GM12878 (cell line): Measurements from ENCODE around the gene PPP2R2D. TPM values are rescaled to one million over a fixed set of nuclear protein-coding genes. Genes with fewer than 3 reads are reported as not detected.

Experiments used
- ATAC-seq: fragments of 200-7000 bp; cut with Tn5 transposase; 3 replicates; pipeline ENCODE4 v1.9.1; 2020; ENCODE audit warnings: mild to moderate bottlenecking, moderate library complexity
- BruUV-seq: library from RNA; stranded (reverse); fragments of 400-500 nt; replicated peaks from 2 replicates; lab custom pipeline; 2021; lab: Mats Ljungman, UMichigan
- CTCF ChIA-PET: fragments of 300-600 bp; sonication (Branson Sonifier 250); formaldehyde crosslinking; extraction: SDS; loops from one replicate; lab custom pipeline; 2021; ENCODE audit warnings: inconsistent platforms; lab: Yijun Ruan, JAX
- POLR2A ChIA-PET: fragments of 350-600 bp; formaldehyde crosslinking; extraction: SDS; loops from one replicate; lab custom pipeline; 2021; ENCODE audit warnings: inconsistent platforms; lab: Charles Lee
- RAD21 ChIA-PET: fragments of 300-600 bp; sonication (Branson Sonifier 250); formaldehyde crosslinking; loops from one replicate; lab custom pipeline; 2023; ENCODE audit warnings: antibody characterized with exemption; ENCODE audit not compliant: unreplicated experiment; lab: Charles Lee
- SMC1A ChIA-PET: fragments of 300-600 bp; sonication (Branson Sonifier 250); formaldehyde crosslinking; loops from one replicate; lab custom pipeline; 2023; ENCODE audit not compliant: unreplicated experiment, uncharacterized antibody; lab: Charles Lee
- DNase-seq: peaks from one replicate; pipeline ENCODE4 v3.0.0-alpha.2; 2011; ENCODE audit warnings: low read depth, low spot score
- FAIRE-seq: peaks from 3 replicates; lab custom pipeline; 2011; peaks lifted over from hg19 to GRCh38; lab: Jason Lieb, UNC
- H2AFZ ChIP-seq: 2 replicates; pipeline ENCODE4 v1.6.0; 2011; ENCODE audit warnings: low read depth, low read length, control low read depth; ENCODE audit not compliant: control insufficient read depth
- H3K27ac ChIP-seq: 2 replicates; pipeline ENCODE4 v1.5.1; 2011; ENCODE audit warnings: control low read depth; ENCODE audit not compliant: control insufficient read depth, insufficient read depth
- H3K27me3 ChIP-seq, 2 experiments: replicated peaks in 1 of 2; 2 replicates each; pipeline versions ENCODE4 v1.6.0 to v1.6.1; 2011; ENCODE audit warnings: low read length in 1 of 2; ENCODE audit not compliant: control insufficient read depth in 2 of 2, insufficient read depth in 2 of 2
- H3K36me3 ChIP-seq, 2 experiments: 2 replicates each; pipeline ENCODE4 v1.5.1; 2011; ENCODE audit warnings: low read length in 1 of 2; ENCODE audit not compliant: control insufficient read depth in 2 of 2, insufficient read depth in 2 of 2
- H3K4me1 ChIP-seq: 2 replicates; pipeline ENCODE4 v1.6.1; 2011; ENCODE audit warnings: mild to moderate bottlenecking, low read length, moderate library complexity, mixed read lengths; ENCODE audit not compliant: control insufficient read depth, insufficient read depth
- H3K4me2 ChIP-seq: 2 replicates; pipeline ENCODE4 v1.6.0; 2011; ENCODE audit warnings: control low read depth; ENCODE audit not compliant: control insufficient read depth, insufficient read depth
- H3K4me3 ChIP-seq: fragments of 200-600 bp; sonication (generic); 2 replicates; pipeline ENCODE4 v1.5.1; 2016
- H3K79me2 ChIP-seq: 2 replicates; pipeline ENCODE4 v1.6.0; 2011; ENCODE audit warnings: low read length; ENCODE audit not compliant: control insufficient read depth, insufficient read depth
- H3K9ac ChIP-seq: 2 replicates; pipeline ENCODE4 v1.8.0; 2011; ENCODE audit warnings: low read length, control low read depth, mixed read lengths; ENCODE audit not compliant: control insufficient read depth, insufficient read depth
- H3K9me3 ChIP-seq: replicated peaks from 3 replicates; pipeline ENCODE4 v1.5.1; 2011; ENCODE audit warnings: mild to moderate bottlenecking, low read length; ENCODE audit not compliant: control insufficient read depth, insufficient read depth
- H4K20me1 ChIP-seq: 2 replicates; pipeline ENCODE4 v1.6.0; 2011; ENCODE audit not compliant: control insufficient read depth, insufficient read depth
- CBX3 ChIP-seq: fragments of 200-600 bp; sonication (generic); IDR thresholded peaks from 2 replicates; pipeline ENCODE4 v1.6.1; 2016; ENCODE audit warnings: low read depth, borderline replicate concordance
- CBX5 ChIP-seq: sonication (generic); IDR thresholded peaks from 2 replicates; pipeline ENCODE4 v1.6.1; 2016; ENCODE audit warnings: low read depth, moderate library complexity, mild to moderate bottlenecking, inconsistent platforms
- CHD4 ChIP-seq: fragments of 200-600 bp; sonication (generic); IDR thresholded peaks from 2 replicates; pipeline ENCODE4 v1.6.1; 2016; ENCODE audit warnings: mild to moderate bottlenecking
- E2F4 ChIP-seq: IDR thresholded peaks from 2 replicates; pipeline ENCODE4 v1.6.1; 2012; ENCODE audit warnings: low read depth, low read length, improper control_type of control experiment
- HDAC2 ChIP-seq: fragments of 200-600 bp; sonication (generic); IDR thresholded peaks from 2 replicates; pipeline ENCODE4 v1.6.1; 2017
- IRF3 ChIP-seq: fragments of 450-650 bp; IDR thresholded peaks from 2 replicates; pipeline ENCODE4 v1.6.1; 2014; ENCODE audit warnings: mild to moderate bottlenecking
- JUNB ChIP-seq: IDR thresholded peaks from 2 replicates; pipeline ENCODE4 v1.6.1; 2016; ENCODE audit warnings: antibody characterized with exemption, mild to moderate bottlenecking
- MAX ChIP-seq: IDR thresholded peaks from 2 replicates; pipeline ENCODE4 v1.6.1; 2012; ENCODE audit warnings: low read depth, low read length, improper control_type of control experiment
- MTA3 ChIP-seq: IDR thresholded peaks from 2 replicates; pipeline ENCODE4 v1.6.1; 2012; ENCODE audit warnings: low read length, inconsistent platforms, borderline replicate concordance
- NBN ChIP-seq: fragments of 450-650 bp; IDR thresholded peaks from 2 replicates; pipeline ENCODE4 v1.6.1; 2016
- SMAD5 ChIP-seq: IDR thresholded peaks from 2 replicates; pipeline ENCODE4 v1.6.1; 2016; ENCODE audit warnings: antibody characterized with exemption, low read depth
- SREBF2 ChIP-seq: IDR thresholded peaks from 2 replicates; pipeline ENCODE4 v1.6.1; 2012; ENCODE audit warnings: mild to moderate bottlenecking, low read length
- SRF ChIP-seq, 2 experiments: IDR thresholded peaks; 2 replicates each; pipeline ENCODE4 v1.6.1; 2011; ENCODE audit warnings: low read depth in 2 of 2, low read length in 2 of 2, mild to moderate bottlenecking in 1 of 2, moderate library complexity in 1 of 2
- SUZ12 ChIP-seq: fragments of 200-600 bp; sonication (generic); IDR thresholded peaks from one replicate; pipeline ENCODE4 v1.6.1; 2018; ENCODE audit warnings: antibody characterized with exemption, mild to moderate bottlenecking; ENCODE audit not compliant: unreplicated experiment
- ZNF384 ChIP-seq: IDR thresholded peaks from 2 replicates; pipeline ENCODE4 v1.6.1; 2012; ENCODE audit warnings: low read depth, mild to moderate bottlenecking, low read length, improper control_type of control experiment, borderline replicate concordance
- WGBS: methylation state at CpG from one replicate; pipeline ENCODE4 v1.1.6; 2016; ENCODE audit warnings: low lambda C conversion rate; ENCODE audit not compliant: insufficient replicate concordance, insufficient coverage; ENCODE audit errors: missing lambda C conversion rate; 5-methylcytosine and 5-hydroxymethylcytosine counted together
- in situ Hi-C: fragments of 300-500 bp; cut with MboI; formaldehyde crosslinking; loops from 9 replicates; pipeline ENCODE4 v1.14.3; 2018; ENCODE audit warnings: mixed read lengths
- intact Hi-C: fragments of 100-400 bp; cut with micrococcal nuclease; formaldehyde crosslinking; loops from one replicate; pipeline ENCODE4 v1.14.2; 2022; ENCODE audit not compliant: unreplicated experiment
- polyA plus RNA-seq, 11 experiments: library from polyadenylated mRNA; depleted of rRNA in 4 of 11; unstranded in 6 of 11; stranded (reverse) in 5 of 11; fragments of >200 nt; fragmentation: Nextera tagmentation in 4 of 11; fragmentation: Illumina TruSeq in 1 of 11; extraction: Ambion mirVana in 4 of 11; extraction: Trizol in 1 of 11; gene quantifications; 1 replicate in 1 of 11; 2 replicates in 10 of 11; pipeline versions ENCODE4 v1.2.1 to v1.2.3, GENCODE V29; 2011 to 2016; ENCODE audit warnings: inconsistent platforms in 2 of 11, missing spikeins in 2 of 11, low read depth in 1 of 11
- total RNA-seq, 4 experiments: library from RNA; depleted of rRNA in 3 of 4; stranded (reverse); fragments of >200 nt in 3 of 4; fragmentation: Illumina TruSeq in 1 of 4; extraction: Trizol in 1 of 4; gene quantifications; 2 replicates each; pipeline versions ENCODE4 v1.2.1 to v1.2.3, GENCODE V29; 2013 to 2021

PPP2R2D gene
- total and polyA plus RNA-seq, 10 of the 15 experiments (the other 5 are each of a cell fraction or from before 2014, with no cell fraction given) = 2.8 to 41.9 (median 21.8) TPM

- TF ChIP-seq CBX3 (no peak), ZNF384 (no peak), SUZ12 (no peak), MTA3 (no peak), IRF3 (no peak), MAX (no peak), CHD4 (no peak), JUNB (no peak), SREBF2 (no peak), E2F4 (no peak), SRF (IDR thresholded peaks at IDR 0.05; ENCODE audit: low read depth in 2 of 2, low read length in 2 of 2) (no peak), NBN (no peak), SMAD5 (no peak), CBX5 (no peak), HDAC2 (no peak)
- Histone ChIP-seq H3K4me2 (no peak overlapping the region; the same call in 1 of the 2 replicates), H3K27me3 (no peaks in the 10 kb centered on the region), H3K36me3 (peaks cover 2 to 7% of the 10 kb centered on the region in 2 experiments; a peak in 3 of 4 replicates), H2AFZ (no peak overlapping the region), H3K4me3 (no peak overlapping the region), H3K27ac (peak overlapping the region; percentile 38), H3K9ac (no peak overlapping the region), H4K20me1 (peaks cover 4% of the 10 kb centered on the region; the same call in 1 of the 2 replicates), H3K79me2 (peaks cover 71% of the 10 kb centered on the region), H3K9me3 (peaks cover 3% of the 10 kb centered on the region; the same call in 2 of the 3 replicates), H3K4me1 (peaks cover 25% of the 10 kb centered on the region)
- FAIRE-seq (no peak), ATAC-seq (no peak), DNase-seq (no peak)
- ChIA-PET SMC1A (interaction anchor here (0.7 to 2.1 kb wide), 2 partner anchors 8 to 21 kb away, joined by 4 read pairs; no protein-coding TSS in a partner anchor), RAD21 (no interaction called here), POLR2A (no interaction called here), CTCF (interaction anchor here (1.4 kb wide), 1 partner anchor 54 kb away, joined by 3 read pairs; no protein-coding TSS in a partner anchor)
- WGBS = 87% methylated on average over 23 of the region's 23 CpGs
- intact Hi-C loops (no loop called here), in situ Hi-C loops (no loop called here)
- no TSS peak for BruUV-seq
Observed at GRCh38 chr10:131929122-131929845, 28.5 kb downstream of the PPP2R2D start.
